NK-92 treated with Interleukin-12 subunit alpha and Interleukin-12 subunit beta, amount 100 ng/mL, for 24 hours (cell line): ENCODE measurements around the gene MMD.
"Not testable (repeated sequence)": the region's sequence is repeated elsewhere in the genome, so short reads cannot be mapped to it uniquely, and the experiment has no call there.

Experiments
- DNase-seq: peaks from one replicate; lab custom pipeline; 2025; lab: John Stamatoyannopoulos, UW

The MMD gene

GRCh38 chr17:55420067-55420775, 1.4 kb downstream of the MMD start:
- DNase-seq, result no peak

- DNase-seq, result no peak
These were observed 3.0 kb downstream of the MMD start for GRCh38 chr17:55418369-55419268.

- DNase-seq, result no peak
These were observed 4.0 kb downstream of the MMD start for GRCh38 chr17:55417411-55418268.

GRCh38 chr17:55416470-55417052, 5.1 kb downstream of the MMD start:
- DNase-seq, result no peak

GRCh38 chr17:55416000-55416399, 5.6 kb downstream of the MMD start:
- no peak for DNase-seq

GRCh38 chr17:55414983-55415382, 6.7 kb downstream of the MMD start:
- no peak for DNase-seq

- no peak for DNase-seq
These were observed 7.7 kb downstream of the MMD start for GRCh38 chr17:55413825-55414489.

GRCh38 chr17:55411463-55411855, 10.2 kb downstream of the MMD start:
- no peak for DNase-seq

- DNase-seq, result no peak
These were observed 10.7 kb downstream of the MMD start for GRCh38 chr17:55410722-55411462.

GRCh38 chr17:55409030-55409800, 12.4 kb downstream of the MMD start:
- DNase-seq, result no peak

- DNase-seq, result no peak
These were observed 13.7 kb downstream of the MMD start for GRCh38 chr17:55407641-55408566.

- no peak for DNase-seq
These were observed 16.0 kb downstream of the MMD start for GRCh38 chr17:55405600-55405999.

GRCh38 chr17:55404197-55404596, 17.4 kb downstream of the MMD start:
- DNase-seq, result not testable (repeated sequence)

- DNase-seq, result no peak
These were observed 19.3 kb downstream of the MMD start for GRCh38 chr17:55402374-55402773.

- DNase-seq, result no peak
These were observed 22.9 kb downstream of the MMD start for GRCh38 chr17:55398689-55399088.

GRCh38 chr17:55395803-55396505, 25.7 kb downstream of the MMD start:
- DNase-seq, result no peak

GRCh38 chr17:55394357-55395021, 27.1 kb downstream of the MMD start:
- DNase-seq, result no peak
